Measurements from ENCODE around the gene PCDHA4.
A peak's percentile ranks its signal among the peaks of the same experiment; 100 is the strongest.

The PCDHA4 gene

GRCh38 chr5:140855772-140856674 is 49.2 kb downstream of the PCDHA4 start, which contains the start of gene PCDHA10:
TSS of gene PCDHA10 (plus strand) at chr5:140855897. CDS start at chr5:140856049, 152 bp downstream.
- DNase-seq (ENCODE audit: low read depth, low spot score), result peak; percentile 64

- no peak for DNase-seq (ENCODE audit: low read depth, low spot score)
These were observed 50.5 kb downstream of the PCDHA4 start for GRCh38 chr5:140857177-140857986.

- no peak for DNase-seq (ENCODE audit: low read depth, low spot score)
These were observed 51.0 kb downstream of the PCDHA4 start for GRCh38 chr5:140857987-140858240.

- no peak for DNase-seq (ENCODE audit: low read depth, low spot score)
These were observed 55.8 kb downstream of the PCDHA4 start for GRCh38 chr5:140862441-140863295.
